Ectodermal cell (in vitro differentiated cells): ENCODE measurements around the gene PCSK4.

Experiments used
- H3K27ac ChIP-seq: 2 replicates; pipeline ENCODE4 v1.7.0; 2013; ENCODE audit warnings: mild to moderate bottlenecking, low read depth, low read length; ENCODE audit not compliant: insufficient read depth, poor library complexity, severe bottlenecking
- H3K27me3 ChIP-seq: 2 replicates; pipeline ENCODE4 v1.7.0; 2013; ENCODE audit warnings: mild to moderate bottlenecking, low read length; ENCODE audit not compliant: insufficient read depth, control insufficient read depth, poor library complexity, severe bottlenecking
- H3K36me3 ChIP-seq: one replicate; pipeline ENCODE4 v1.7.0; 2013; ENCODE audit warnings: low read length; ENCODE audit not compliant: control insufficient read depth, insufficient read depth
- H3K4me1 ChIP-seq: one replicate; pipeline ENCODE4 v1.7.0; 2013; ENCODE audit warnings: low read length; ENCODE audit not compliant: control insufficient read depth, insufficient read depth
- H3K4me3 ChIP-seq: 2 replicates; pipeline ENCODE4 v1.7.0; 2013; ENCODE audit warnings: low read depth, low read length, control low read depth; ENCODE audit not compliant: insufficient read depth
- H3K9me3 ChIP-seq: 2 replicates; pipeline ENCODE4 v1.7.0; 2013; ENCODE audit warnings: mild to moderate bottlenecking, low read length, moderate library complexity; ENCODE audit not compliant: control insufficient read depth
- WGBS, 2 experiments: methylation state at CpG; one replicate each; pipeline ENCODE4 v1.1.7; 2013; ENCODE audit warnings: missing lambda C conversion rate in 2 of 2; 5-methylcytosine and 5-hydroxymethylcytosine counted together

PCSK4 gene

DNA sequence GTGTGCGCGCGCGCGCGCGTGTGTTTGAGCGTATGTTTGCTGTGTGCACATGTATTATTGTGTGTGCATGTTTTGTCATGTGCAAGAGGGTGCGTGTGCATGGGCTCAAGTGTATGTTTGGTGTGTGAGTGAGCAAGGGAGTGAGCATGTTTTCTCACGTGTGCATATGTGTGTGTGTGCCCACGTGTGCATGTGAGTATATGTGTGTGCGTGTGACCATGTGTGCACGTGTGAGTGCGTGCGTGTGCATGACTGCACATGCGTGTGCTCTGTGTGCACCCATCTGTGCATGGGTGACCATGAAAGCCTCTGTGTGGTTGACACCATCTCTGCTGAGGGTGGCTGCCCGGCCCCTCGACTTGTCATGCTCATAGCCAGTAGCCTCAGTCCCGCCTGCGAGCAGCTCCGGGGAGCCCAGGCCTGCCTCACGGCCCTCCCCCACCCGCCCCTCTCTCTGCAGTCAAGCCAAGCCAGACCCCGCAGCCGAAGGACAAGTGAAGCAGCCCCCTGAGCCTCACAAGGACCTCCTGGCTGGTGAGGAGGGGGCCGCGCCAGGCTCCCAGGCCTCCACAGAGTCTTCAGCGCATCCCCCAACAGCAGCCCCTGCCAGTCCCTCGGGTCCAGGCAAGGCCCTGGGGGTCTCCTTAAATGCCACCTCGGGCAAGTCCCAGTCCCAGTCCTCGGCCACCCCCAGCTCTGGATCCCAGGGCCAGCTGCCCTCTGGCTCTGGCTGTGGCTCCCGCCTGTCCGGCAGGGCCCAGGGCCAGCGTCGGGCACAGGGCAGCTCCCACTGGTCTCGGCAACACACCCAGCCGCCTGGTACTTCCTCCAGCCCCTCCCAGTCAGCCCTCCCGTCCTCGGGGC, 6.8 kb upstream of the PCSK4 start:
- no peaks in the 10 kb centered on the region for H3K36me3 ChIP-seq
- H3K27ac ChIP-seq, result no peak overlapping the region
- peaks cover 6% of the 10 kb centered on the region for H3K4me1 ChIP-seq
- H3K9me3 ChIP-seq, result no peaks in the 10 kb centered on the region
- H3K4me3 ChIP-seq, result no peak overlapping the region
- H3K27me3 ChIP-seq, result peaks cover 24% of the 10 kb centered on the region
- 86% methylated on average over 39 of the region's 39 CpGs for WGBS, 2 experiments

DNA sequence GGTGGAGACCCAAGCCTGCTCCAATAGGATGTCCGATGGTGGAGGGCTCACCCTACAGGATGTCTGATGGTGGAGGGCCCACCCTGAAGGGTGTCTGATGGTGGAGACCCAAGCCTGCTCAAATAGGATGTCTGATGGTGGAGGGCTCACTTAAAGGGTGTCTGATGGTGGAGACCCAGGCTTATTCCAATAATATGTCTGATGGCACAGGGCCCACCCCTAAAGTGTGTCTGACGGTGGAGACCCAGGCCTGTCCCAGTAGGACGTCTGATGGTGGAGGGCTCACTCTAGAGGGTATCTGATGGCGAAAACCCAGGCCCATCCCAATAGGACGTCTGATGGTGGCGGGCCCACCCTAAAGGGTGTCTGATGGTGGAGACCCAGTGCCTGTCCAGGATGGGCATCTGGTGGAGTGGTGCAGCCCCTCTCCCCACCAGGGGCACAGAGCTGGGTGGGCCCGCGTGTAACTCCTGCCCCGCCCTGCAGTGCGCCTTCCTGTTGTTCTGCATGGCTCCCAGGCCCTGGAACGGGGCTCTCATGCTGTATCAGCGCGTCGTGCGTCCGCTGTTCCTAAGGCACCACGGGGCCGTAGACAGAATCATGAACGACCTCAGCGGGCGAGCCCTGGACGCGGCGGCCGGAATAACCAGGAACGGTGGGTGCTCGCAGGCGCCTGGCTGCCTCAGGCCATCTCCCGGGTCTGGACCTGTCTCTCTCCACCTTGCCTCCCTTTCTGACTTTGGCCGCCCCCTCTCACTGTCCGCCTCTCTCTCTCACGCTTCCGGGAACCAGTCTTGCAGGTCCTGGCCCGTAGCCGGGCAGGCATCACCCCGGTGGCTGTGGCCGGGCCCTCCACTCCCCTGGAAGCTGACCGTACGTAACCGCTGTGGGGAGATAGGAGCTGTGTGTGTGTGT, 5.9 kb upstream of the PCSK4 start:
- H3K27me3 ChIP-seq, result peaks cover 33% of the 10 kb centered on the region
- 90 to 91% methylated on average over 40 of the region's 40 CpGs for WGBS, 2 experiments
- H3K27ac ChIP-seq, result no peak overlapping the region
- H3K4me1 ChIP-seq, result peaks cover 6% of the 10 kb centered on the region
- H3K9me3 ChIP-seq, result no peaks in the 10 kb centered on the region
- no peaks in the 10 kb centered on the region for H3K36me3 ChIP-seq
- H3K4me3 ChIP-seq, result no peak overlapping the region

DNA sequence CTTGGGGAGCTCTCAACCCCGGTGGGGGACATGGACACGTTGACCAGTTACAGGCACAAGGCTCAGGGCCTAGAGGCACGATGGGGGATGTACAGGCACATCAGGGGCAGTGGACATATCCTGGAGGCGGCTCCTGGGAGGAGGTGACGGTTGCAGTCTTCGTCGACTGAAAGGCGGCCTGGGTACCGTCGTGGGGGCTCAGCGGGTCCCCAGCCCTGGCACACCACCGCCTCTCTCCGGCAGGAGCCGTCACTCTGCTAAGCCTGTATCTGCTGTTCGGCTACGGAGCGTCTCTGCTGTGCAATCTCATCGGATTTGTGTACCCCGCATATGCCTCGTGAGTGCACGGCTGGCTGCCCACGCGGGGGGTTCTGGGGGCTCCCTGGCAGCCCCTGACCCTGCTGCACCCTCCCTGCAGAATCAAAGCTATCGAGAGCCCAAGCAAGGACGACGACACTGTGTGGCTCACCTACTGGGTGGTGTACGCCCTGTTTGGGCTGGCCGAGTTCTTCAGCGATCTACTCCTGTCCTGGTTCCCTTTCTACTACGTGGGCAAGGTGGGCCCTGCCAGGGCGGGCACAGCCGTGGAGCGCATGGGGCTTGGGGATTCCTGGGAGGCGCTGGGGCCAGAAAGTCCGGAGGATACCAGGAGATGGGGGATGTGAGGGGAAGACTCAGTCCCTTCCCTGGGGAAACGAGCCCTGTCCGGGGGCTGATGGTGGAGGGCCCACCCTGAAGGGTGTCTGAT, 5.1 kb upstream of the PCSK4 start:
- no peaks in the 10 kb centered on the region for H3K36me3 ChIP-seq
- no peak overlapping the region for H3K27ac ChIP-seq
- H3K4me3 ChIP-seq, result no peak overlapping the region
- H3K27me3 ChIP-seq, result peaks cover 34% of the 10 kb centered on the region
- WGBS, 2 experiments, result 86 to 87% methylated on average over 37 of the region's 37 CpGs
- H3K4me1 ChIP-seq, result peaks cover 6% of the 10 kb centered on the region
- H3K9me3 ChIP-seq, result no peaks in the 10 kb centered on the region

DNA sequence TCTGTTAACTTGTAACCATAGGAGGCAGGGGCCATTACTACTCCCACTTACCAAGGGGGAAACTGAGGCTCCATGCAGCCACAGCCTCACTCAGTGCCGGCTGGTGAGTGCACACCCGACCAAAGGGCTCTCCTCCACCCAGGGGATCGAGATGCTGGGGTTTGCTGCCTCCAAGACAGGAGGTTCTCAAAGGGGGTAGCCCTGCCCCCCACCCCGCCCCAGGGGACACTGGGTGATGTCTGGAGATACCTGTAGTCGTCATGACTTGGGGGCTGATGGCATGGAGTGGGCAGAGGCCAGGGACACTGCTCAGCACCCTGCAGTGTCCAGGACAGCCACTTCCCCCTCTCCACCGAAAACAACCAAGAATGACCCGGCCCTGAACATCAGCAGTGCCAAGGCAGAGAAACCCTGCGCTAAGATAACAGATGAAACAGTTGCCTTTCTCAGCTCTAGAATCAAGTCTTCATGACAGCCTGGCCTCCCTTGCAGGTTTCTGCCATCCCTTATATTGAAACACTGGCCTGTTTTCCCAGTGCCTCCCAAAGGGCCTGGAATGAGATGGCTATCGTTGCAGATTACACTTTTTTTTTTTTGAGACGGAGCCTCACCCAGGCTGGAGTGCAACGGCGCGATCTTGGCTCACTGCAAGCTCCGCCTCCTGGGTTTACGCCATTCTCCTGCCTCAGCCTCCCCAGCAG, 4.1 kb upstream of the PCSK4 start:
- WGBS, 2 experiments, result 76 to 80% methylated on average over 15 of the region's 15 CpGs
- H3K4me1 ChIP-seq, result peaks cover 14% of the 10 kb centered on the region
- H3K4me3 ChIP-seq, result no peak overlapping the region
- H3K27ac ChIP-seq, result no peak overlapping the region
- no peaks in the 10 kb centered on the region for H3K9me3 ChIP-seq
- H3K27me3 ChIP-seq, result peaks cover 34% of the 10 kb centered on the region
- no peaks in the 10 kb centered on the region for H3K36me3 ChIP-seq

DNA sequence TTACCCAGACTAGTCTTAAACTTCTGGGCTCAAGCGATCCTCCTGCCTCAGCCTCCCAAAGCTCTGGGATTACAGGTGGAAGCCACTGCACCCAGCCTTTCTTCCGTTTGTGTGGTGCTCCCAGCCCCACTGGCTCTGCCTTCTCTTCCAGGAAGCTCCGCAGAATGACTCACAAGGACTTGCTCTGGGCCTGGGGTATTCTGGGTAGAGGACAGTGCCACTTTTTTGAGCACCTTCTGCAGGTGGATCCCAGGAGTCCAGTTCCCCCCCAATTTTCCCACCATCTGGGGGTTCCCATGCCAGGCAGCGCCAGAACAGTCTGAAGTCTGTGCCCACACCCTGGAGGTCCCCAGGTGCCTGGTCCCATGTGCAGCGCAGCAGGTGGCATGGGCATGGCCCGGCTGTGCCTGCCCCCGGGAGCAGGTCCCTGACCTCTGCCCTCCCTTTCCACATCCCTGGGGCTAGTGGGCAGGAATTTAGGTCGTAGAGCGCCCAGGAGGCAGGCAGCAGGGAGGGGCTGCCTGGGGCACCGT, 2.4 kb upstream of the PCSK4 start:
- no peak overlapping the region for H3K4me3 ChIP-seq
- H3K9me3 ChIP-seq, result no peaks in the 10 kb centered on the region
- H3K36me3 ChIP-seq, result no peaks in the 10 kb centered on the region
- peaks cover 9% of the 10 kb centered on the region for H3K4me1 ChIP-seq
- H3K27ac ChIP-seq, result no peak overlapping the region
- 75 to 77% methylated on average over 10 of the region's 10 CpGs for WGBS, 2 experiments
- peaks cover 34% of the 10 kb centered on the region for H3K27me3 ChIP-seq

DNA sequence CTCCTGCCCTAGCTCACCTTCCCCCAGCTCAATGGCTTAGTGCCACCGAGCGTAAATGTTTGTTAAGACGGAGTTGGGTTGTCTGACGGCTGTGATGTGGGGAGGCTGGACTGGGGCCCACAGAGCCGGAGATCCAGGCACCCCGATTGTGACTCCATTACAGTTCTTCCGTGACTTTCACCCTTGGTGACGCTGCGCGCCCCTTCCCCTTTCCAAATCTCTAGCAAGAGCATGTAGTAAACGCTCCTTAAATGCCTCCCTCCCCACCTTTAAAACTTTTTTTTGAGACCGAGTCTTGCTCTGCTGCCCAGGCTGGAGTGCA, 1.7 kb upstream of the PCSK4 start:
- Histone ChIP-seq H3K4me3 (peak overlapping the region; percentile 40), H3K27me3 (peaks cover 34% of the 10 kb centered on the region), H3K9me3 (no peaks in the 10 kb centered on the region), H3K4me1 (peaks cover 8% of the 10 kb centered on the region), H3K27ac (no peak overlapping the region), H3K36me3 (no peaks in the 10 kb centered on the region)
- 80 to 81% methylated on average over 12 of the region's 12 CpGs for WGBS, 2 experiments

DNA sequence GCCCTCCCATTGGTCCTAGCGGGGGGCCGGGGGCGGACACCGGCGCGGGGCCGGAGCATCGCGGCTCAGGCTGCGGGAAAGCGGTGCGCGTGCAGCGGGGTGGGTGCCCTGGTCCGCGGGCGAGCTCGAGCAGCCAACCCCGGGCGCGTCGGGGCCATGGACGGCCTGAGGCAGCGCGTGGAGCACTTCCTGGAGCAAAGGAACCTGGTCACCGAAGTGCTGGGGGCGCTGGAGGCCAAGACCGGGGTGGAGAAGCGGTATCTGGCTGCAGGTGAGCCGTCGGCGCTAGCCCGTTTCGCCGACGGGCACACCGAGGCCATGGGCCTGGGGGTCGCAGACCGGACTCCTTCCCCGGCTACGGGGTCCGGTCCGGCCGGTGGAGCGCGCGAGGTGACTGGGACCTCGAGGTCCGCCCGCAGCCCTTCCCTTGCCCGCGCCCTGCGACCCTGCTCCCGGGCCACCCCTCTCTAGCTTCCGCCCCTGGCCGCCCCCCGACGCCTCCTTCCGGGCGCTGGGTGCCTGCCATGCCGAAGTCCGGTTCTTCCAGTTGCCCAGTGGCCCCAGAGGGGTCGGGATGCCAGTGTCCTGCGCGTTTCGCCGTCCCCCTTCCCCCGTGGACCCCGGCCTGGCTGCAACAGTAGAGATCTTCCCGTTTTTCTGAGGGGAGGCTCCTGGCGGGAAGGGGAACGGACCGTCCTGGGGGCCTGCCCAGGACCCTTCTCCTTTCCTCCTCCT, 1.1 kb upstream of the PCSK4 start, which contains the start of gene REEP6:
REEP6 (plus strand) TSS at position 68 of the 735 bp plus-strand sequence; CDS start at position 157, 89 bp downstream.
- H3K27ac ChIP-seq, result peak within 1 kb of the TSS; percentile 74
- peaks cover 34% of the 10 kb centered on the region for H3K27me3 ChIP-seq
- WGBS, 2 experiments, result 8 to 9% methylated on average over 73 of the region's 73 CpGs
- peaks cover 8% of the 10 kb centered on the region for H3K4me1 ChIP-seq
- no peaks in the 10 kb centered on the region for H3K9me3 ChIP-seq
- H3K36me3 ChIP-seq, result no peaks in the 10 kb centered on the region
- H3K4me3 ChIP-seq, result peak within 1 kb of the TSS; percentile 55

DNA sequence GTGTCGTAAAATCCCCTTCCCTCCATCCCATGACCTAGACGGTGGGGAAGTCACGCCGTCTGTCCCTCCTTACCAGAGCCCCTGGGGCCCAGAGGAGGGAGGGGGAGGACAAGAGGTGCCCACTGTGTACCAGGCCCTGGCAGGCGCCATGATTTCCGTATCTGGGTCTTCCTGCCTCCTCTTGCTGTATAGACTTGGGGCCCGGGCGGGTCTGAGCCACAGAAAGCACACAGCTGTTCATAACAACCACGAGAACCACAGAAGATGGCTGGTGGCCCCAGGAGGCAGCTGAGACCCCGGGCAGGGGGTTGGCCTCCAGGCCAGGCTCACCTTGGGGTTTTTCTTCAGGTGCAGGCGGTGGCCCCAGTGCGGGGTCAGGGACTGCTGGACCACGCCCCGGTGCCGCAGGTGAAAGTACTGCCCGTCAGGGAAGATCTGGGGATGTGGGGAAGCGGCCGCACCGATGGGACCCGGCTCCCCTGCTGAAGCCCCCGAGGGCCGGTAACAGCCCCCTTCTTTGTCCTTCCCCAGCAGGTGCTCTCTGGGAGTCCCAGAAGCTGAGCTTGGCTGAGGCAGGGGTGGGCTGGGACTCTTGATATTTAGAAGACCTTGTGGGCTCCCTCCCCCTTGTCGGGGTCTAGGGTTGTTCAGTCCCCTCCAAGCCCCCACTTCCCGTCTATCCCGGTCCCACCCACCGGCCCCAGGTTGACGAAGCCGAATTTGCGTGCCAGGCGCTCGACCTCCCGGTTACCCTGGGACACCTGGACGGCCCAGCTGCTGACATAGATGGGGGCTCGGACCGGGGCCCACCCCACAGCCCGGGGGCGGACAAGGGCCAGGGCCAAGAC, 463 bp downstream of the PCSK4 start:
- H3K4me1 ChIP-seq, result peaks cover 8% of the 10 kb centered on the region
- no peak overlapping the region for H3K27ac ChIP-seq
- WGBS, 2 experiments, result 35 to 36% methylated on average over 37 of the region's 37 CpGs
- H3K27me3 ChIP-seq, result peaks cover 34% of the 10 kb centered on the region
- H3K4me3 ChIP-seq, result peak overlapping the region; percentile 55
- no peaks in the 10 kb centered on the region for H3K9me3 ChIP-seq
- no peaks in the 10 kb centered on the region for H3K36me3 ChIP-seq
